ENCODE results near the gene GFER.

GRCh38 chr16:1947369-1947670 is 36.7 kb upstream of the GFER start:
- no peak for TF ChIP-seq GABPB1 (CRISPR knock-in tag; IDR thresholded peaks at IDR 0.05)
- no peak for TF ChIP-seq NR2C2 (CRISPR knock-in tag; IDR thresholded peaks at IDR 0.05)
- no peak for TF ChIP-seq IRF1 (CRISPR knock-in tag; IDR thresholded peaks at IDR 0.05)
- no peak for TF ChIP-seq CTCF (IDR thresholded peaks at IDR 0.05)
- TF ChIP-seq TCF7 (CRISPR knock-in tag; IDR thresholded peaks at IDR 0.05; ENCODE audit: low read depth): no peak
- no peak for TF ChIP-seq USF2 (CRISPR knock-in tag; IDR thresholded peaks at IDR 0.05)
- no peak for TF ChIP-seq ATF2 (CRISPR knock-in tag; IDR thresholded peaks at IDR 0.05; ENCODE audit: borderline replicate concordance, low read depth)
- TF ChIP-seq E2F1 (CRISPR knock-in tag; IDR thresholded peaks at IDR 0.05): no peak
- no peak for TF ChIP-seq NR3C1 (CRISPR knock-in tag; conservative IDR thresholded peaks at IDR 0.05; ENCODE audit: low read depth)
- TF ChIP-seq ZNF232 (CRISPR knock-in tag; IDR thresholded peaks at IDR 0.05): no peak
